ENCODE measurements around the gene FAM3C. TPM values are rescaled to one million over a fixed set of nuclear protein-coding genes. Genes with fewer than 3 reads are reported as not detected.

The FAM3C gene, protein sequence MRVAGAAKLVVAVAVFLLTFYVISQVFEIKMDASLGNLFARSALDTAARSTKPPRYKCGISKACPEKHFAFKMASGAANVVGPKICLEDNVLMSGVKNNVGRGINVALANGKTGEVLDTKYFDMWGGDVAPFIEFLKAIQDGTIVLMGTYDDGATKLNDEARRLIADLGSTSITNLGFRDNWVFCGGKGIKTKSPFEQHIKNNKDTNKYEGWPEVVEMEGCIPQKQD
- total RNA-seq, result 77.5 TPM

DNA sequence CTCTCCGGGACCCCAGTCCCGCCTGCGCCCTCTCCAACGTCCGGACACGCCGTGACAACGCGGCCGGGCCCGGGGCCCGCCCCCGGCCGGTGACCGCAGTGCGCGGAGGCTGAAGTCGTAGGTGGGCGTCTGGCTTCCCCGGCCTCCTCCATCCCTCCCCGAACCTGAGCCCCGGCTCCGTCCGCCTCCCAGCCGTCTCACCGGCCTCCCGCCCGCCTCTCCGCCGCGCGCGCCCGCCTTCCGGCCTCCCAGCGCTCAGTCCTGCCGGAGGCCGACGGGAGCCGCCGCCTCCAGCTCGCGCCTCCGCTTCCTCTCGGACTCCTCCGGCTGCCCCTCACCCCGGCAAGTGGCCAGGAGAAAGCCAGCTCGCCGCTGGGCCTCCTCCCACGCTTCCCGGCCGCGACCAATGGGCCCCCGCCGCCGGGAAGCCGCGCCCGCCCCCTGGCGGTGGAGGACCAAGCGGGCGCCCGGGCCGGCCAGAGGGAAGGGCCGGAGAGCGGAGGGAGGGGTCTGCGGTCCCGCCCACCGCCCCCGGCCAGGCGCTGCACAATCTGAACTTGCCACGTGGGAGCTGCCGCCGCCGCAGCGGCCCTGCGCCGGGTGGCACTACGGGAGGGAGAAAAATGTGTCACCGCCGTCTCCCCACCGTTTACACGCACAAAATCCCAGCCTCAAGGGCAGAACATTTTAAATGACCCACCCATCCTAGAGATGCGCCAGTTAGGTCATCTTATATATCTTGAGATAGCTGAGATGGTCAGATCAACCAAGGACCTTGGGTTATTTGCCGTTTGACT is at the start of gene FAM3C:
Gene FAM3C (minus strand): TSS at position 348 of the 797 bp plus-strand sequence. CDS start 13,339 bp downstream, outside the sequence.

DNA sequence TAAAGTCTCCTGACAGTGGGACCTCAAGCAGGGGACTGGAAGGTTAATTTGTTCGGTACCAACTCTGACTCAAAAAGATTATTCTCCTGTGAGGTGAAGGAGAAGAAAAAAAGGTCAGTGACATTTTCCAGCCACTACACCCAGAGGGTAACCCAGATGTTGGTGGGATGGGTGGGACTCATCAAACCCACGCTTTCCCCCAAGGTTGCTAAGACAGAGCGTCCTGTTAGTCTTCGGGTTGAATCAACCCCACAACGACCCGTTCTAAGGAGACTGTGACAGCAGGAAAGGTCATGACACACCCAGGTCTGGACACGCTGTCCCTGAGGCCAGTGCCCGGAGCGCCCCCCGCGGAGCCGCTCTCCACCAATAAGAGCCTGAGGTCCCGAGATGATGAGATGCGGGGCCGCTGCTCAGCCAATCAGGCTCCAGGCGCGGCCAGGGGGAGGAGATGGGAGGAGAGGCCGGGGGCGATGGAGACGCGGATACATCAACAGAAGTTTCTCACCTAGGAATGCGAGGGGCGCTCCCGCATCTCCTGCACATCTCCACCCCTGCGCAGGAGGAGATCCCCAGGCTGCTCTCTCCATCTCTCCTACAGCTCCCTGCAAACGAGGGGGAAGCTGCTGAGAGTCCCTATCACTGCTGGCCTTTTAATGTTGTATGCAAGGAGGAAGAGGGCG is 67.5 kb downstream of the FAM3C start, which contains the start of gene WNT16:
Gene WNT16 (plus strand): TSS at position 493 of the 683 bp plus-strand sequence. CDS start 293 bp downstream, outside the sequence.

Other genes starting within 250 kb of the FAM3C start
- 0.58 TPM for gene WNT16, start 67.3 kb downstream of the FAM3C start, total RNA-seq

All from metanephros (tissue), 1 donor.